OCI-LY7 (cell line): Measurements from ENCODE around the gene SPINK5. TPM values are rescaled to one million over a fixed set of nuclear protein-coding genes. Genes with fewer than 3 reads are reported as not detected.

Source experiments
- BruUV-seq: library from RNA; stranded (reverse); fragments of 400-500 nt; replicated peaks from 2 replicates; lab custom pipeline; 2021; lab: Mats Ljungman, UMichigan
- CTCF ChIA-PET: fragments of 300-600 bp; sonication (Branson Sonifier 250); formaldehyde crosslinking; loops from one replicate; lab custom pipeline; 2022; ENCODE audit warnings: antibody characterized with exemption; ENCODE audit not compliant: unreplicated experiment; lab: Charles Lee
- POLR2A ChIA-PET: fragments of 300-600 bp; sonication (Branson Sonifier 250); formaldehyde crosslinking; loops from one replicate; lab custom pipeline; 2022; ENCODE audit warnings: antibody characterized with exemption; lab: Charles Lee
- DNase-seq: peaks from one replicate; pipeline ENCODE4 v3.0.0-alpha.2; 2015; ENCODE audit warnings: low spot score
- H2AFZ ChIP-seq: fragments of 200-600 bp; sonication (generic), shearing (Covaris generic); 2 replicates; pipeline ENCODE4 v1.6.1; 2014; ENCODE audit warnings: mild to moderate bottlenecking, antibody characterized with exemption, low read length, moderate library complexity
- H3K27ac ChIP-seq: fragments of 200-600 bp; sonication (generic); 2 replicates; pipeline ENCODE4 v1.5.1; 2014; ENCODE audit warnings: mixed run types, low read depth, mild to moderate bottlenecking, moderate library complexity, low read length, inconsistent platforms; ENCODE audit not compliant: poor library complexity, severe bottlenecking
- H3K36me3 ChIP-seq: fragments of 200-600 bp; sonication (generic); 2 replicates; pipeline ENCODE4 v1.6.1; 2014; ENCODE audit warnings: mild to moderate bottlenecking, antibody characterized with exemption, low read length, moderate library complexity, mixed read lengths; ENCODE audit not compliant: insufficient read depth
- H3K4me1 ChIP-seq: fragments of 200-600 bp; sonication (generic); 2 replicates; pipeline ENCODE4 v1.5.1; 2014; ENCODE audit warnings: mild to moderate bottlenecking, low read length; ENCODE audit not compliant: insufficient read depth, poor library complexity, severe bottlenecking
- H3K4me2 ChIP-seq: fragments of 200-600 bp; sonication (generic); 2 replicates; pipeline ENCODE4 v1.6.1; 2014; ENCODE audit warnings: mild to moderate bottlenecking, low read length
- H3K4me3 ChIP-seq: fragments of 200-600 bp; sonication (generic); 2 replicates; pipeline ENCODE4 v1.5.1; 2014; ENCODE audit warnings: mild to moderate bottlenecking, low read depth, low read length; ENCODE audit not compliant: poor library complexity, severe bottlenecking
- H3K79me2 ChIP-seq: fragments of 200-600 bp; sonication (generic); 2 replicates; pipeline ENCODE4 v1.6.1; 2016; ENCODE audit warnings: low read depth, mild to moderate bottlenecking, low read length, moderate library complexity, mixed read lengths; ENCODE audit not compliant: insufficient read depth
- H3K9me2 ChIP-seq: fragments of 200-600 bp; sonication (generic); 2 replicates; pipeline ENCODE4 v1.6.1; 2016; ENCODE audit warnings: mild to moderate bottlenecking, low read length, mixed read lengths; ENCODE audit not compliant: insufficient read depth
- H3K9me3 ChIP-seq: fragments of 200-600 bp; sonication (generic); 2 replicates; pipeline ENCODE4 v1.6.1; 2014; ENCODE audit warnings: mild to moderate bottlenecking, mixed run types, low read length, mixed read lengths
- H4K20me1 ChIP-seq: fragments of 200-600 bp; sonication (generic); 2 replicates; pipeline ENCODE4 v1.6.1; 2014; ENCODE audit warnings: mild to moderate bottlenecking, antibody characterized with exemption, low read length, moderate library complexity, mixed read lengths; ENCODE audit not compliant: insufficient read depth
- EZH2phosphoT487 ChIP-seq: fragments of 200-600 bp; sonication (generic); IDR thresholded peaks from 2 replicates; pipeline ENCODE4 v1.6.1; 2018; ENCODE audit warnings: low read depth, borderline replicate concordance, mild to moderate bottlenecking, mixed run types, antibody characterized with exemption, low read length, moderate library complexity, mixed read lengths
- intact Hi-C: fragments of 100-400 bp; cut with micrococcal nuclease; formaldehyde crosslinking; loops from one replicate; pipeline ENCODE4 v1.10.0; 2022; ENCODE audit not compliant: unreplicated experiment
- total RNA-seq, 2 experiments: library from RNA; depleted of rRNA in 1 of 2; stranded (reverse); fragments of >200 nt in 1 of 2; shearing (Covaris generic) in 1 of 2; gene quantifications; 2 replicates each; pipeline ENCODE4 v1.2.3, GENCODE V29; 2014 to 2022
- TF ChIP-seq, protein P1 (sequence below): fragments of 200-600 bp; sonication (generic); conservative IDR thresholded peaks from 2 replicates; pipeline ENCODE4 v1.5.1; 2014; ENCODE audit warnings: mild to moderate bottlenecking, antibody characterized with exemption, low read length, moderate library complexity, mixed read lengths

Gene SPINK5
- total RNA-seq, 2 experiments from 2014 or later: not detected

DNA sequence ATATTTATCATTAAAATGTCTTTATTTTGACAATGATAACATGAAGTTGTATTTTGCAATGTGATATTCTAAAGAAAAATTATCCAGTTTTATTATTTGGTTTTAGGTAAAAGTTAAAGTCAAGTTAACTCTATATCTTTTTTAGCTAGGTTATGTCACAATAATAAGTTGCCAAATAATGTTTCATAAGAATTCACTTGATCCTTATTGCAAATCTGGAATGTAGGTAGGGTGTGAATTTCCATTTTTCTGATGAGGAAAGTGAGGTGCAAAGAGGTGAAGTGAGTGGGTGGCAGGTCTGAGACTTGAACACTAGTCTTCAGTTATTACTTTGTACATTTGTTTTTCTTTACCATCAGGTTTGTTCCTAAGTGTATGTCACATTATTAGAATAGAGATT, 21.5 kb downstream of the SPINK5 start:
- intact Hi-C loops: no loop called here
- Histone ChIP-seq H3K4me3 (no peak overlapping the region), H3K9me2 (no peaks in the 10 kb centered on the region), H3K4me2 (no peak overlapping the region), H3K36me3 (no peaks in the 10 kb centered on the region), H3K9me3 (no peaks in the 10 kb centered on the region), H2AFZ (no peak overlapping the region), H4K20me1 (no peaks in the 10 kb centered on the region; the same call in 1 of the 2 replicates), H3K4me1 (no peaks in the 10 kb centered on the region), H3K79me2 (no peaks in the 10 kb centered on the region), H3K27ac (no peak overlapping the region)
- ChIA-PET POLR2A (no interaction called here), CTCF (no interaction called here)
- DNase-seq: no peak
- TF ChIP-seq, protein P1, sequence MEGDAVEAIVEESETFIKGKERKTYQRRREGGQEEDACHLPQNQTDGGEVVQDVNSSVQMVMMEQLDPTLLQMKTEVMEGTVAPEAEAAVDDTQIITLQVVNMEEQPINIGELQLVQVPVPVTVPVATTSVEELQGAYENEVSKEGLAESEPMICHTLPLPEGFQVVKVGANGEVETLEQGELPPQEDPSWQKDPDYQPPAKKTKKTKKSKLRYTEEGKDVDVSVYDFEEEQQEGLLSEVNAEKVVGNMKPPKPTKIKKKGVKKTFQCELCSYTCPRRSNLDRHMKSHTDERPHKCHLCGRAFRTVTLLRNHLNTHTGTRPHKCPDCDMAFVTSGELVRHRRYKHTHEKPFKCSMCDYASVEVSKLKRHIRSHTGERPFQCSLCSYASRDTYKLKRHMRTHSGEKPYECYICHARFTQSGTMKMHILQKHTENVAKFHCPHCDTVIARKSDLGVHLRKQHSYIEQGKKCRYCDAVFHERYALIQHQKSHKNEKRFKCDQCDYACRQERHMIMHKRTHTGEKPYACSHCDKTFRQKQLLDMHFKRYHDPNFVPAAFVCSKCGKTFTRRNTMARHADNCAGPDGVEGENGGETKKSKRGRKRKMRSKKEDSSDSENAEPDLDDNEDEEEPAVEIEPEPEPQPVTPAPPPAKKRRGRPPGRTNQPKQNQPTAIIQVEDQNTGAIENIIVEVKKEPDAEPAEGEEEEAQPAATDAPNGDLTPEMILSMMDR: no peak
- TF ChIP-seq EZH2phosphoT487: no peak
- no TSS peak for BruUV-seq

DNA sequence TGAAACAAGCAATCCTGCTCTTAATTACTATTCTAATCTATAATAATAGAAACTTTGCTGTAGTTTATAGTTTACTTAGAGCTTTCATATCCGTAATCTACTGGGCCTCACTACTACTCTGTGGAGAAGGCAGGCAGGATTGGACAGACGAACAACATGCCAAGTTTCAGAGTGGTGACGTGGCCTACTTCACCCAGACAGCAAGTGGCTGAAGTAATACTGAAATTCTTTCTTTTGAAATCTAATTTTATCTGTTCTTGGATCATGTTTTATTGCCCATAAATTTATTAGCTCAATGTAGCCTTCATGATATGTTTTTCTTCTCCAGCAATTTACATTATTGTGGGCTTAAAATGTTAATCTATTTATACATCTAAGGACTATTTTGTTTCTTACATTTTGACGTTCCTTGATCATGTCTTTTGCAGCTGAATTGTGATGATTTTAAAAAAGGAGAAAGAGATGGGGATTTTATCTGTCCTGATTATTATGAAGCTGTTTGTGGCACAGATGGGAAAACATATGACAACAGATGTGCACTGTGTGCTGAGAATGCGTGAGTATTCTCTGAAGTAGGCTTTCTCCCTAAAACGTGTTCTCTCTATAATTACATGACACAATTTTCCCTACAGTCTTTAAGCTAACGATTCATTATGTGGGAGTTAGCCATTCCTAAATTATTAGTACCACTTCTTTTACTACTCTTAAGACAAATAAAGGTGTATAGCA, 22.4 kb downstream of the SPINK5 start:
- Histone ChIP-seq H3K4me1 (no peaks in the 10 kb centered on the region), H3K9me2 (no peaks in the 10 kb centered on the region), H3K36me3 (no peaks in the 10 kb centered on the region), H3K79me2 (no peaks in the 10 kb centered on the region), H3K4me3 (no peak overlapping the region), H2AFZ (no peak overlapping the region), H4K20me1 (no peaks in the 10 kb centered on the region; the same call in 1 of the 2 replicates), H3K4me2 (no peak overlapping the region), H3K27ac (no peak overlapping the region), H3K9me3 (no peaks in the 10 kb centered on the region)
- TF ChIP-seq EZH2phosphoT487: no peak
- TF ChIP-seq, protein P1: no peak
- DNase-seq: no peak
- BruUV-seq: no TSS peak
- CTCF ChIA-PET: no interaction called here
- intact Hi-C loops: no loop called here
- POLR2A ChIA-PET: interaction anchor here (1.1 kb wide), 1 partner anchor 10 kb away, joined by 3 read pairs; no protein-coding TSS in a partner anchor

DNA sequence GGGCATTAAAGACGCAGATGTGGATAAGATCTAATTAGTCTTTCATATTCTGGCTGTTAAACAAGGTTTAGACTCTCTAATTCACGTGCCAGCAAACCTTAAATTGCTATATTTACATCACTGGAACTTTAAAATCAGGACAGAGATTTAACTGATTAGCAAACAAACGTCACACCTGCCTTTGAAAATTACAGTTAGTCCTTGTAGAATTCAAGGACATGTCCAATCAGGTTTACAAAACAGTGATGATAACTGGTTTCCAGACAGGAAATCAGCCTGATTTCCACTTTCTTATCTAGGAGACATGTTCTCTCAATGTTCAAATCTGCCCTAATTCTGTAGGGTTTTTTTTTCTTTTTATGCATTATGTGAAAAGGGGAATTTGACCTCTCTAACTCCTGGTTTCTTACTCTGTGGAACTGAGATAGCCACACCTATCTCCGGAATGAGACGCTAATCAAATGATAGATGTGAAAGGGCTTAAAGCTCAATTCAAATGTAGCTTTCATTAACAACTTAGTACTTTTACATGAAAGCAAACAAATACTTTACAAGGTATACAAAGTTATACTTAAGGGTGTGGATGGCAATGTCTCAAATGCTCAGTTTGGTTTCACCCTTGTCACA, 26.5 kb downstream of the SPINK5 start:
- Histone ChIP-seq H2AFZ (no peak overlapping the region), H3K9me3 (no peaks in the 10 kb centered on the region), H4K20me1 (no peaks in the 10 kb centered on the region; the same call in 1 of the 2 replicates), H3K36me3 (no peaks in the 10 kb centered on the region), H3K27ac (no peak overlapping the region), H3K9me2 (no peaks in the 10 kb centered on the region), H3K4me3 (no peak overlapping the region), H3K79me2 (no peaks in the 10 kb centered on the region), H3K4me1 (no peaks in the 10 kb centered on the region), H3K4me2 (no peak overlapping the region)
- ChIA-PET POLR2A (interaction anchor here (0.7 to 0.9 kb wide), 2 partner anchors 38 to 97 kb away, joined by 3 to 4 read pairs; no protein-coding TSS in a partner anchor), CTCF (no interaction called here)
- TF ChIP-seq EZH2phosphoT487: no peak
- TF ChIP-seq, protein P1: no peak
- no TSS peak for BruUV-seq
- DNase-seq: no peak
- intact Hi-C loops: no loop called here
